Measurements from ENCODE around the gene CDC40.
"Not testable (repeated sequence)": the region's sequence is repeated elsewhere in the genome, so short reads cannot be mapped to it uniquely, and the experiment has no call there.

CDC40 gene

GRCh38 chr6:110256366-110256765 lies 76.1 kb downstream of the CDC40 start:
- FAIRE-seq (no peak), DNase-seq (ENCODE audit: extremely low spot score, insufficient read length, low read depth) (no peak)

- DNase-seq (ENCODE audit: extremely low spot score, insufficient read length, low read depth), result no peak
- no peak for FAIRE-seq
Measured at GRCh38 chr6:110265273-110265672, 85.0 kb downstream of the CDC40 start.

GRCh38 chr6:110266996-110267395 lies 86.8 kb downstream of the CDC40 start:
- no peak for FAIRE-seq
- no peak for DNase-seq (ENCODE audit: extremely low spot score, insufficient read length, low read depth)

GRCh38 chr6:110269623-110270022 lies 89.4 kb downstream of the CDC40 start:
- no peak for DNase-seq (ENCODE audit: extremely low spot score, insufficient read length, low read depth)

GRCh38 chr6:110270165-110270564 lies 89.9 kb downstream of the CDC40 start:
- FAIRE-seq (no peak), DNase-seq (ENCODE audit: extremely low spot score, insufficient read length, low read depth) (no peak)

More at GRCh38 chr6:110269623-110270022, 89.4 kb downstream of the CDC40 start:
- no peak for FAIRE-seq

GRCh38 chr6:110271732-110272022 lies 91.5 kb downstream of the CDC40 start:
- DNase-seq (ENCODE audit: extremely low spot score, insufficient read length, low read depth), result no peak
- FAIRE-seq, result no peak

GRCh38 chr6:110272781-110273180 lies 92.6 kb downstream of the CDC40 start:
- not testable (repeated sequence) for DNase-seq (ENCODE audit: extremely low spot score, insufficient read length, low read depth)

GRCh38 chr6:110277100-110277665 lies 97.0 kb downstream of the CDC40 start:
- no peak for FAIRE-seq

More at GRCh38 chr6:110272781-110273180, 92.6 kb downstream of the CDC40 start:
- FAIRE-seq, result not testable (repeated sequence)

More at GRCh38 chr6:110277100-110277665, 97.0 kb downstream of the CDC40 start:
- no peak for DNase-seq (ENCODE audit: extremely low spot score, insufficient read length, low read depth)

Measured in GM18507 (cell line).